Hepatocyte (in vitro differentiated cells): Measurements from ENCODE around the gene CANX. TPM values are rescaled to one million over a fixed set of nuclear protein-coding genes. Genes with fewer than 3 reads are reported as not detected.
"Not testable (repeated sequence)": the region's sequence is repeated elsewhere in the genome, so short reads cannot be mapped to it uniquely, and the experiment has no call there.

Experiments
- DNase-seq: peaks from one replicate; pipeline ENCODE4 v3.0.0-alpha.2; 2016; ENCODE audit warnings: low spot score
- H2AFZ ChIP-seq: fragments of 200-600 bp; sonication (generic); 2 replicates; pipeline ENCODE4 v1.6.0; 2016; ENCODE audit warnings: antibody characterized with exemption, mild to moderate bottlenecking
- H3K27ac ChIP-seq: fragments of 200-600 bp; sonication (generic); 2 replicates; pipeline ENCODE4 v1.5.1; 2016; ENCODE audit warnings: mild to moderate bottlenecking
- H3K27me3 ChIP-seq: fragments of 200-600 bp; sonication (generic); 2 replicates; pipeline ENCODE4 v1.6.1; 2016
- H3K36me3 ChIP-seq: fragments of 200-600 bp; sonication (generic); replicated peaks from 2 replicates; pipeline ENCODE4 v1.5.1; 2016; ENCODE audit warnings: low read depth; ENCODE audit not compliant: insufficient read depth
- H3K4me1 ChIP-seq: fragments of 200-600 bp; sonication (generic); 2 replicates; pipeline ENCODE4 v1.5.1; 2016; ENCODE audit warnings: mild to moderate bottlenecking, moderate library complexity; ENCODE audit not compliant: insufficient read depth
- H3K4me2 ChIP-seq: fragments of 200-600 bp; sonication (generic); 2 replicates; pipeline ENCODE4 v1.6.0; 2016
- H3K4me3 ChIP-seq: fragments of 200-600 bp; sonication (generic); 2 replicates; pipeline ENCODE4 v1.5.1; 2016; ENCODE audit warnings: mild to moderate bottlenecking
- H3K79me2 ChIP-seq: fragments of 200-600 bp; sonication (generic); 2 replicates; pipeline ENCODE4 v1.6.0; 2017; ENCODE audit warnings: mild to moderate bottlenecking
- H3K9me2 ChIP-seq: fragments of 200-600 bp; sonication (generic); replicated peaks from 2 replicates; pipeline ENCODE4 v1.6.0; 2017; ENCODE audit warnings: mild to moderate bottlenecking; ENCODE audit not compliant: insufficient read depth
- H3K9me3 ChIP-seq: fragments of 200-600 bp; sonication (generic); 2 replicates; pipeline ENCODE4 v1.5.1; 2016; ENCODE audit warnings: low read depth, mild to moderate bottlenecking
- H4K20me1 ChIP-seq: fragments of 200-600 bp; sonication (generic); 2 replicates; pipeline ENCODE4 v1.6.0; 2016; ENCODE audit warnings: mild to moderate bottlenecking; ENCODE audit not compliant: insufficient read depth, poor library complexity, severe bottlenecking
- EZH2 ChIP-seq: fragments of 200-600 bp; sonication (generic); IDR thresholded peaks from 2 replicates; pipeline ENCODE4 v1.6.1; 2016; ENCODE audit warnings: antibody characterized with exemption, mild to moderate bottlenecking, borderline replicate concordance
- EZH2phosphoT487 ChIP-seq: fragments of 200-600 bp; sonication (generic); IDR thresholded peaks from one replicate; pipeline ENCODE4 v1.6.1; 2018; ENCODE audit warnings: antibody characterized with exemption, mild to moderate bottlenecking, low read depth, moderate library complexity; ENCODE audit not compliant: unreplicated experiment, severe bottlenecking
- WGBS: methylation state at CpG from one replicate; pipeline ENCODE4 v1.1.6; 2016; ENCODE audit warnings: low lambda C conversion rate; ENCODE audit errors: missing lambda C conversion rate; 5-methylcytosine and 5-hydroxymethylcytosine counted together
- polyA plus RNA-seq: library from polyadenylated mRNA; unstranded; fragments of >200 nt; fragmentation: Nextera tagmentation; extraction: Ambion mirVana; gene quantifications from 2 replicates; pipeline ENCODE4 v1.2.1, GENCODE V29; 2016
- total RNA-seq: library from RNA; depleted of rRNA; stranded (reverse); fragments of >200 nt; gene quantifications from 2 replicates; pipeline ENCODE4 v1.2.3, GENCODE V29; 2014
- TF ChIP-seq, protein P1 (sequence below): fragments of 200-600 bp; sonication (generic); IDR thresholded peaks from 2 replicates; pipeline ENCODE4 v1.5.1; 2016; ENCODE audit warnings: antibody characterized with exemption, mild to moderate bottlenecking; ENCODE audit not compliant: poor library complexity

The CANX gene, protein sequence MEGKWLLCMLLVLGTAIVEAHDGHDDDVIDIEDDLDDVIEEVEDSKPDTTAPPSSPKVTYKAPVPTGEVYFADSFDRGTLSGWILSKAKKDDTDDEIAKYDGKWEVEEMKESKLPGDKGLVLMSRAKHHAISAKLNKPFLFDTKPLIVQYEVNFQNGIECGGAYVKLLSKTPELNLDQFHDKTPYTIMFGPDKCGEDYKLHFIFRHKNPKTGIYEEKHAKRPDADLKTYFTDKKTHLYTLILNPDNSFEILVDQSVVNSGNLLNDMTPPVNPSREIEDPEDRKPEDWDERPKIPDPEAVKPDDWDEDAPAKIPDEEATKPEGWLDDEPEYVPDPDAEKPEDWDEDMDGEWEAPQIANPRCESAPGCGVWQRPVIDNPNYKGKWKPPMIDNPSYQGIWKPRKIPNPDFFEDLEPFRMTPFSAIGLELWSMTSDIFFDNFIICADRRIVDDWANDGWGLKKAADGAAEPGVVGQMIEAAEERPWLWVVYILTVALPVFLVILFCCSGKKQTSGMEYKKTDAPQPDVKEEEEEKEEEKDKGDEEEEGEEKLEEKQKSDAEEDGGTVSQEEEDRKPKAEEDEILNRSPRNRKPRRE
- total RNA-seq (701 and 705 TPM in 2 replicates), polyA plus RNA-seq (329 and 369 TPM in 2 replicates)

DNA sequence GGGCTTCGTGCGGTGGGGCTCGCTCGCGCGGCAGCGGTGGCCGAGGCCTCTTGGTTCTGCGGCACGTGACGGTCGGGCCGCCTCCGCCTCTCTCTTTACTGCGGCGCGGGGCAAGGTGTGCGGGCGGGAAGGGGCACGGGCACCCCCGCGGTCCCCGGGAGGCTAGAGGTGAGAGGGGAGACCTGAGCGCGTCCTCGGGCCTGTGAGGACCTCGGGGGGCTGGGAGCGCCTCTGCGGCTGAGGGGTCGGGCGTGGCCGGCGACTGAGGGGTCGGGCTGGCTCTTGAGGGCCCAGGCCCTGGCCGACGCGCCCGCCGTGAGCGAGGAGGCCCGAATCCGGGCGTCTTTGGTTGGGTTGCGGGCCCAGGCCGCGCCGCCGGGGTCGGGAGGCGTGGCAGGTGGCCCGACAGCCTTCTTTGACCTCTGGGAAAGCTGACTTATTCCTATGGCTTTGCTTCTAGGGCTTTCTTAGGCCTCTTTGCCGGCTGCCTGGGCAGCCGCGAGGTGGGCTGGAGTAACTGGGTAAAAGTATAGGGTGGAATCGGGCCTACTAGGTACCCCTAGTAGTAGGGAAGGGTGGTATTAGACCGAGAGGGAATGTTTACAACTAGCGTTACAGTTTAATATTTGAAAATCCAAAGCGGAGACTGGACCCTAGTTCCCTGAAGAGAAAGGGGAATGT is at the start of gene CANX:
Gene CANX, plus strand, starts transcription at position 33 of the 681 bp plus-strand sequence. CDS start 6,715 bp downstream, outside the sequence.
- DNase-seq, result no peak
- H3K4me2 ChIP-seq, result peak within 1 kb of the TSS; percentile 81
- H3K27me3 ChIP-seq, result no peaks in the 10 kb centered on the region
- H3K27ac ChIP-seq, result peak within 1 kb of the TSS; percentile 97
- H3K9me2 ChIP-seq, result no peaks in the 10 kb centered on the region
- 1% methylated on average over 32 of the region's 58 CpGs for WGBS
- peaks cover 57% of the 10 kb centered on the region for H3K79me2 ChIP-seq
- H4K20me1 ChIP-seq, result peaks cover 43% of the 10 kb centered on the region
- H3K4me3 ChIP-seq, result peak within 1 kb of the TSS; percentile 92
- H3K36me3 ChIP-seq, result no peaks in the 10 kb centered on the region
- TF ChIP-seq EZH2phosphoT487 (no peak), EZH2 (no peak)
- TF ChIP-seq, protein P1, sequence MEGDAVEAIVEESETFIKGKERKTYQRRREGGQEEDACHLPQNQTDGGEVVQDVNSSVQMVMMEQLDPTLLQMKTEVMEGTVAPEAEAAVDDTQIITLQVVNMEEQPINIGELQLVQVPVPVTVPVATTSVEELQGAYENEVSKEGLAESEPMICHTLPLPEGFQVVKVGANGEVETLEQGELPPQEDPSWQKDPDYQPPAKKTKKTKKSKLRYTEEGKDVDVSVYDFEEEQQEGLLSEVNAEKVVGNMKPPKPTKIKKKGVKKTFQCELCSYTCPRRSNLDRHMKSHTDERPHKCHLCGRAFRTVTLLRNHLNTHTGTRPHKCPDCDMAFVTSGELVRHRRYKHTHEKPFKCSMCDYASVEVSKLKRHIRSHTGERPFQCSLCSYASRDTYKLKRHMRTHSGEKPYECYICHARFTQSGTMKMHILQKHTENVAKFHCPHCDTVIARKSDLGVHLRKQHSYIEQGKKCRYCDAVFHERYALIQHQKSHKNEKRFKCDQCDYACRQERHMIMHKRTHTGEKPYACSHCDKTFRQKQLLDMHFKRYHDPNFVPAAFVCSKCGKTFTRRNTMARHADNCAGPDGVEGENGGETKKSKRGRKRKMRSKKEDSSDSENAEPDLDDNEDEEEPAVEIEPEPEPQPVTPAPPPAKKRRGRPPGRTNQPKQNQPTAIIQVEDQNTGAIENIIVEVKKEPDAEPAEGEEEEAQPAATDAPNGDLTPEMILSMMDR, result no peak
- peaks cover 21% of the 10 kb centered on the region for H3K4me1 ChIP-seq
- peak within 1 kb of the TSS; percentile 66 for H2AFZ ChIP-seq
- H3K9me3 ChIP-seq, result no peaks in the 10 kb centered on the region

GRCh38 chr5:179649166-179649703 is 49.5 kb upstream of the CANX start:
- H3K9me3 ChIP-seq, DNase-seq, H3K4me3 ChIP-seq, H3K36me3 ChIP-seq, H3K79me2 ChIP-seq, H2AFZ ChIP-seq, H3K27me3 ChIP-seq, H4K20me1 ChIP-seq, H3K9me2 ChIP-seq, H3K4me2 ChIP-seq, H3K4me1 ChIP-seq, H3K27ac ChIP-seq: not testable (repeated sequence)
- WGBS, result 95% methylated on average over 10 of the region's 10 CpGs

GRCh38 chr5:179650245-179650644 is 48.5 kb upstream of the CANX start:
- H3K9me3 ChIP-seq, H3K27ac ChIP-seq, H3K36me3 ChIP-seq, DNase-seq, H3K4me2 ChIP-seq, H3K9me2 ChIP-seq, H2AFZ ChIP-seq, H3K4me1 ChIP-seq, H3K79me2 ChIP-seq, H3K27me3 ChIP-seq, H4K20me1 ChIP-seq, H3K4me3 ChIP-seq: not testable (repeated sequence)
- WGBS, result over 99% methylated on average over 12 of the region's 26 CpGs

GRCh38 chr5:179653135-179653534 is 45.6 kb upstream of the CANX start:
- H3K4me3 ChIP-seq, H3K4me1 ChIP-seq, H3K36me3 ChIP-seq, H3K4me2 ChIP-seq, H3K9me2 ChIP-seq, H3K27me3 ChIP-seq, H3K9me3 ChIP-seq, DNase-seq, H3K27ac ChIP-seq, H3K79me2 ChIP-seq, H4K20me1 ChIP-seq, H2AFZ ChIP-seq: not testable (repeated sequence)
- 72% methylated on average over 2 of the region's 2 CpGs for WGBS

GRCh38 chr5:179657302-179658178 is 41.2 kb upstream of the CANX start:
- not testable (repeated sequence) for H3K4me3 ChIP-seq, DNase-seq, H3K4me1 ChIP-seq, H2AFZ ChIP-seq, H3K9me3 ChIP-seq, H4K20me1 ChIP-seq, H3K27ac ChIP-seq, H3K27me3 ChIP-seq, H3K4me2 ChIP-seq, H3K9me2 ChIP-seq, H3K36me3 ChIP-seq
- 16% methylated on average over 9 of the region's 50 CpGs for WGBS
- peaks cover 11% of the 10 kb centered on the region for H3K79me2 ChIP-seq

DNA sequence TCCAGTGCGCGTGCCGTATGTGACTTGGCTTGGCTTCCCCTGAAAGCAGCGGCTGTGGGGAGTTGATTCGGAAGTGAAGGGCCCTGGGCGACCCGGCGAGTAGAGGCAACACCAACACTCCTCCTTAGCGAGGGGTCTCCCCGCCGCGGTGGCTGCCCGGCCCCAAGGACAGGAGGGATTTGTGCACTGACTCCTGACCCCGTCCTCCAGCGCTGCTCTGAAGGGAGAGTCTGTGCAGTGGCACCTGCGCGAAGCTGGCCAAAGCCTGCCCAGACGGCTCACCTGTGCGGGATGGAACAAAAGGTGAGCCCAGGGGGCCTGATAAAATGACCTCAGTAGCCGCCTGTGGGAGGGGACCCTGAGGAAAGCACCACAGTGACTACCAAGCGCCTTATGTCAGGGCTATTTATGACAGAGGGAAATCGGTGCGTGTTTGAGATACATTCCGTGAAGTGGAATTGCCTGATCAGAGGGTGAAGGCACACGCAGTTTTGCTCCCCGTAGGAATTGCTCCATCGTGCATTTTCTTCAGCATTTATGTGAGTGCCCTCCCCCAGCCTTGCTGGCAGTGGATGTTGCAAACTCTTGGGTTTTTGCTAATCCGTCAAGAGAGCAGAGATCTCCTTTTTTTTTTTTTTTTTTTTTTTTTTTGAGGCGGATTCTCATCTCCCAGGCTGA is 40.4 kb upstream of the CANX start:
- peak overlapping the region; percentile 94 for H3K4me2 ChIP-seq
- 7% methylated on average over 10 of the region's 29 CpGs for whole genome bisulfite sequencing
- H4K20me1 ChIP-seq, H3K9me2 ChIP-seq, H3K9me3 ChIP-seq, H3K4me1 ChIP-seq, H3K27me3 ChIP-seq, H3K36me3 ChIP-seq: not testable (repeated sequence)
- H3K4me3 ChIP-seq, result peak overlapping the region; percentile 75
- peak overlapping the region; percentile 63 for H3K27ac ChIP-seq
- H3K79me2 ChIP-seq, result peaks cover 11% of the 10 kb centered on the region
- H2AFZ ChIP-seq, result peak overlapping the region; percentile 83
- DNase-seq, result peak; percentile 54
